ENCODE measurements around the gene POLR1C. TPM values are rescaled to one million over a fixed set of nuclear protein-coding genes. Genes with fewer than 3 reads are reported as not detected.

Gene POLR1C, protein sequence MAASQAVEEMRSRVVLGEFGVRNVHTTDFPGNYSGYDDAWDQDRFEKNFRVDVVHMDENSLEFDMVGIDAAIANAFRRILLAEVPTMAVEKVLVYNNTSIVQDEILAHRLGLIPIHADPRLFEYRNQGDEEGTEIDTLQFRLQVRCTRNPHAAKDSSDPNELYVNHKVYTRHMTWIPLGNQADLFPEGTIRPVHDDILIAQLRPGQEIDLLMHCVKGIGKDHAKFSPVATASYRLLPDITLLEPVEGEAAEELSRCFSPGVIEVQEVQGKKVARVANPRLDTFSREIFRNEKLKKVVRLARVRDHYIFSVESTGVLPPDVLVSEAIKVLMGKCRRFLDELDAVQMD
- total RNA-seq (2022; extraction: Qiagen RNA extraction; ENCODE audit: low read depth) = 44.8 to 51.0 TPM (median 48.0 TPM) in 5 replicates

DNA sequence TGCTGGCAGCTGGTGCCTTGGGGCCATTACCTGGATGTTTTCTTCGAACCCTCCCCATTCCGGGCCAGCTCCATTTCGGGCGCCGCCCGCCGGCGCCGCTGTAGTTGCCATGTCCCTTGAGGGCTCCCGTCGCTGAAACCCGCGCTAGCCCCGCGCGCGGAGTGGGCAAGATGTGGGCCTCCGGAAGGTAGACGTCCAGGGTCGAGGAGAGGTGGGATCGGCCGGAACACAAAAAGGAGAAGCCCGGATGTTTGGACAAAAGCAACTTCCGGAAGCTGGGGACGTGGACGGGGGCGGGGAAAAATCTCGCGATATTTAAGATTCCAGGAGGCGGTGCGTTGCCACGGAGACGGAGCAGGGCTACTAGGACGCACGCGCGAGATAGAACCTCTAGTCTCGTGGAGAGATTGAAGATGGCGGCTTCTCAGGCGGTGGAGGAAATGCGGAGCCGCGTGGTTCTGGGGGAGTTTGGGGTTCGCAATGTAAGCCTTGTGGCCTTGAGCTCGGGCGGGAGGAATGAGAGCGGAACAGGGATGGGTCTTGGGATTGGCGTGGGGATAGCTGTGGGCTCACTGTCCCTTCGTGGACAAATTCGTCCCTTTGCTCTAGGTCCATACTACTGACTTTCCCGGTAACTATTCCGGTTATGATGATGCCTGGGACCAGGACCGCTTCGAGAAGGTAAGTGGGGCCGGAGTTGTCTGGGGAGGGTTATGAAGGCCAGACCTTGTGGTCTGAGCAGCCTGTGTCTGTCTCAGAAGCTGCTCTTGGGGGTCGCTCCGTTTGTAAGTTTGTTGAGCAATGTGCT, at the start of gene POLR1C, which contains the start of gene YIPF3:
Gene POLR1C (plus strand): TSS at position 393 of the 808 bp plus-strand sequence. CDS start 21 bp downstream, at position 414.
Gene YIPF3 (minus strand): TSS at position 230 of the 808 bp plus-strand sequence. CDS start 119 bp downstream, at position 111.

DNA sequence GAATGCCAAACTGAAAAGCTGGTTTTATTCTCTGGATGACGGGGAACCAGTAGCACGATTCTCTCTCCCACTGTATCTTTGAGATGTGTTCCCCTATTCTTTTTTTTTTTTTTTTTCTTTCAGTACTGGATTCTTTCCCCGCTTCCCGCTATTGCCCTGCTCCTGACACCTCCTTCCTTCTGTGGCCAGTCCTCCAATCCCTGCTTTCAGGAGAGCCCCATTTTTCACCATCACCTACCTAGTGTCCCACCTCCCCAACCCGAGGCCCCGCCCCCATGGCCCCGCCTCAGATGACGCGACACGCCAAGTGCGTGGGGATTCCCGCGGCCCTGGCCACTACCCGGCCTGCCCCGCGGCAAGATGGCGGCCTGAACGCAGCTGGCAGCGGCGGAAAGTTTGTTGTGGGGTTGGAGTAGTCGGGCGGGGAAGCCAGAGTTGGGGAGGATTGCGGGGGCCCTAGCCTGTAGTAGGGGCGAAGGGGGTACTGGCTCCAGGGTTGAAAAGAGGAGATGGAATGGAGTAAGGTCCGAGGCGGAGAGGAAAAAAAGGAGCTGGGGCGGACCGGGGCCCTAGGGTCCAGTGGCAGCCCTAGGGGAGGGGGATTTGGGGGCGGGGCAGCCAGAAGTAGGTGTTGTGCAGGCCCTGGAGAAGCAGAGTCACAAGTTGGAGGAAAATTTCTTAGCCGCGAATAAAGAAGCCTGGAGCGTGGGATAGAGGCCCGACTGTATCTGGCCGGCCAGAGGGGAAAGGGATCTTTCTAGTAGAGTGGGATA, 39.5 kb upstream of the POLR1C start, which contains the start of gene TJAP1:
Gene TJAP1 (plus strand): TSS at position 336 of the 773 bp plus-strand sequence. CDS start 21,432 bp downstream, outside the sequence.

DNA sequence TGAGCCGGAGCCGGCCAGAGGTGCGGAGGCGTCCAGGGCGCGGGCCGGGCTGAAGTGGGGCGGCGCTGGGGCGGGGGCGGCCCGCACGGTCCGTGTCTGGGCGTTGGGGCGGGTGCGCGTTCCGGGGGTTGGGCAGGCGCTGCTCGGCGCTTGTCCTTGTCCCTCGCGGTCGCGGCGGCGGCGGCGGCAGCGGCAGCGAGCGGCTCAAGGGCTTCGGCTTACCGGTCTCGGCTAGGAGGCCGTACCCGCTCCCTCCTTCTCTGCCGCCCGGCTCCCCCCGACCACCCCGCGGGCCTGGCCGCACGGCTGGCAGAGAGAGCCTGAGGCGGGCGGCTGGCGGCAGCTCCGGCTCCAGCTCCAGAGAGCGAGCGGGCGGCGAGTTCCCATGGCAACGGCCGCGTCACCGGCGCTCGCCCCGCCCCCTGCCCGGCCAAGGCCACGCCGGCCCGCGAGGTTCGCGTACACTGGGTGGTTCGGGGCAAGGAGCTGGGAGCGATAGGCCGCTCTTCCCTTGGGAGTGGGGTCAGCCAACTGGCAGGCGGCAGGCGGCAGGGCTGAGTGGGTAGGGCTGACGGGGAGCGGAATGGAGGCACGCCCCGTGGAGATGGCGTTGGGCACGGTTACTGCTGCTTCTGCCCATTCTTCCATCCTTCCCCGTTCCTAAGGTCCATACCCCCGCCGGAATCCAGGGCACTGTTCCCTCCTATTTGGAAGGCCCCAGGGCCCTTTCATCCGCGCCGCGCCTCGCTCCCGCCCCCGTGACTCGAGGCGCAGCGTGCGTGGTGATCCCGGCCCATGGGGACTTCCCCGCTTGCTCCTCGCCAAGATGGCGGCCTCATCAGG, 6.7 kb upstream of the POLR1C start, which contains the start of gene LRRC73:
Gene LRRC73 (minus strand): TSS at position 363 of the 843 bp plus-strand sequence. CDS start 561 bp downstream, outside the sequence.

Other genes starting within 250 kb of the POLR1C start
- gene SLC22A7, start 218.8 kb upstream of the POLR1C start, total RNA-seq (2022; extraction: Qiagen RNA extraction; ENCODE audit: low read depth) = not detected in 5 replicates
- gene CRIP3, start 208.3 kb upstream of the POLR1C start, total RNA-seq (2022; extraction: Qiagen RNA extraction; ENCODE audit: low read depth) = 0.28 to 0.64 TPM (median 0.44 TPM) in 4 of 5 replicates, not detected in the other
- gene ZNF318, start 147.4 kb upstream of the POLR1C start, total RNA-seq (2022; extraction: Qiagen RNA extraction; ENCODE audit: low read depth) = 3.7 to 6.0 TPM (median 5.2 TPM) in 5 replicates
- gene ABCC10, start 89.5 kb upstream of the POLR1C start, total RNA-seq (2022; extraction: Qiagen RNA extraction; ENCODE audit: low read depth) = 6.8 to 11.0 TPM (median 10.0 TPM) in 5 replicates
- 3.6 to 7.8 TPM (median 7.3 TPM) in 5 replicates for gene DLK2, start 61.5 kb upstream of the POLR1C start, total RNA-seq (2022; extraction: Qiagen RNA extraction; ENCODE audit: low read depth)
- 13.1 to 21.7 TPM (median 18.4 TPM) in 5 replicates for gene TJAP1, start 39.5 kb upstream of the POLR1C start, total RNA-seq (2022; extraction: Qiagen RNA extraction; ENCODE audit: low read depth)
- gene LRRC73, start 6.7 kb upstream of the POLR1C start, total RNA-seq (2022; extraction: Qiagen RNA extraction; ENCODE audit: low read depth) = 0.66 to 1.2 TPM (median 1.1 TPM) in 5 replicates
- 62.4 to 73.2 TPM (median 71.4 TPM) in 5 replicates for gene YIPF3, start 163 bp upstream of the POLR1C start, total RNA-seq (2022; extraction: Qiagen RNA extraction; ENCODE audit: low read depth)
- 25.0 to 31.1 TPM (median 27.3 TPM) in 5 replicates for gene XPO5, start 58.9 kb downstream of the POLR1C start, total RNA-seq (2022; extraction: Qiagen RNA extraction; ENCODE audit: low read depth)
- 8.0 to 9.6 TPM (median 9.3 TPM) in 5 replicates for gene POLH, start 59.1 kb downstream of the POLR1C start, total RNA-seq (2022; extraction: Qiagen RNA extraction; ENCODE audit: low read depth)
- 16.6 to 23.2 TPM (median 21.3 TPM) in 5 replicates for gene GTPBP2, start 112.2 kb downstream of the POLR1C start, total RNA-seq (2022; extraction: Qiagen RNA extraction; ENCODE audit: low read depth)
- gene MAD2L1BP, start 118.8 kb downstream of the POLR1C start, total RNA-seq (2022; extraction: Qiagen RNA extraction; ENCODE audit: low read depth) = 31.7 to 39.7 TPM (median 34.6 TPM) in 5 replicates
- gene RSPH9, start 127.9 kb downstream of the POLR1C start, total RNA-seq (2022; extraction: Qiagen RNA extraction; ENCODE audit: low read depth) = 0.13 to 0.31 TPM (median 0.24 TPM) in 5 replicates
- 39.9 to 53.9 TPM (median 46.3 TPM) in 5 replicates for gene MRPS18A, start 170.7 kb downstream of the POLR1C start, total RNA-seq (2022; extraction: Qiagen RNA extraction; ENCODE audit: low read depth)

All from A549 treated with ZK216348 at 1 μM for 4 hours (cell line).